Liver (tissue), 9 donors: ENCODE results near the gene PCBP2. TPM values are rescaled to one million over a fixed set of nuclear protein-coding genes. Genes with fewer than 3 reads are reported as not detected.

Experiments
- DNase-seq: peaks from one replicate; pipeline ENCODE4 v3.0.0-alpha.2; 2017; ENCODE audit warnings: low spot score
- H3K27ac ChIP-seq, 2 donors: one replicate each; pipeline ENCODE4 v1.7.0; 2013; ENCODE audit warnings: inconsistent platforms in 2 of 2, low read length in 2 of 2, control low read depth in 1 of 2, low read depth in 1 of 2, mild to moderate bottlenecking in 1 of 2
- H3K27me3 ChIP-seq, 4 donors: one replicate each; pipeline versions ENCODE4 v1.6.1 to v1.7.0; 2013; ENCODE audit warnings: low read length in 3 of 4, inconsistent platforms in 1 of 4, mild to moderate bottlenecking in 1 of 4, moderate library complexity in 1 of 4; ENCODE audit not compliant: control insufficient read depth in 4 of 4, insufficient read depth in 4 of 4
- H3K36me3 ChIP-seq, 4 donors: one replicate each; pipeline versions ENCODE4 v1.6.1 to v1.7.0; 2013; ENCODE audit warnings: low read length in 3 of 4, mild to moderate bottlenecking in 3 of 4, low read depth in 1 of 4, moderate library complexity in 1 of 4; ENCODE audit not compliant: control insufficient read depth in 4 of 4, insufficient read depth in 3 of 4
- H3K4me1 ChIP-seq, 4 donors: one replicate each; pipeline versions ENCODE4 v1.6.1 to v1.7.0; 2013; ENCODE audit warnings: low read length in 3 of 4, mild to moderate bottlenecking in 3 of 4, moderate library complexity in 1 of 4; ENCODE audit not compliant: control insufficient read depth in 4 of 4, insufficient read depth in 4 of 4
- H3K4me3 ChIP-seq, 3 donors: one replicate each; pipeline versions ENCODE4 v1.6.1 to v1.7.0; 2013; ENCODE audit warnings: low read length in 3 of 3, control low read depth in 1 of 3, low read depth in 1 of 3, mild to moderate bottlenecking in 1 of 3
- H3K9ac ChIP-seq, 2 donors: one replicate each; pipeline ENCODE4 v1.7.0; 2013; ENCODE audit warnings: low read length in 2 of 2, mild to moderate bottlenecking in 2 of 2, moderate library complexity in 2 of 2, control low read depth in 1 of 2, low read depth in 1 of 2
- H3K9me3 ChIP-seq, 4 donors: one replicate each; pipeline versions ENCODE4 v1.6.1 to v1.7.0; 2013; ENCODE audit warnings: low read length in 3 of 4; ENCODE audit not compliant: control insufficient read depth in 4 of 4
- EGR1 ChIP-seq, 2 donors: IDR thresholded peaks; 2 replicates each; pipeline ENCODE4 v1.6.1; 2016 to 2018; ENCODE audit warnings: antibody characterized with exemption in 2 of 2, low read depth in 2 of 2
- FOXA1 ChIP-seq: IDR thresholded peaks from 2 replicates; pipeline ENCODE4 v1.6.1; 2016; ENCODE audit warnings: antibody characterized with exemption
- FOXA2 ChIP-seq: IDR thresholded peaks from 2 replicates; pipeline ENCODE4 v1.6.1; 2016; ENCODE audit warnings: antibody characterized with exemption
- GABPA ChIP-seq, 2 donors: IDR thresholded peaks in 1 of 2; conservative IDR thresholded peaks in 1 of 2; 2 replicates each; pipeline ENCODE4 v1.6.1; 2016; ENCODE audit warnings: antibody characterized with exemption in 2 of 2, mild to moderate bottlenecking in 1 of 2, moderate library complexity in 1 of 2
- HNF4A ChIP-seq, 2 donors: conservative IDR thresholded peaks; 2 replicates each; pipeline ENCODE4 v1.6.1; 2016; ENCODE audit warnings: antibody characterized with exemption in 2 of 2, mild to moderate bottlenecking in 2 of 2
- HNF4G ChIP-seq: IDR thresholded peaks from 2 replicates; pipeline ENCODE4 v1.6.1; 2016; ENCODE audit warnings: antibody characterized with exemption
- JUND ChIP-seq, 2 donors: IDR thresholded peaks; 2 replicates each; pipeline ENCODE4 v1.6.1; 2016; ENCODE audit warnings: antibody characterized with exemption in 2 of 2
- NR2F2 ChIP-seq: IDR thresholded peaks from 2 replicates; pipeline ENCODE4 v1.6.1; 2016; ENCODE audit warnings: antibody characterized with exemption
- RAD21 ChIP-seq, 2 donors: IDR thresholded peaks; 2 replicates each; pipeline ENCODE4 v1.6.1; 2016; ENCODE audit warnings: antibody characterized with exemption in 2 of 2, mild to moderate bottlenecking in 2 of 2
- RXRA ChIP-seq, 2 donors: IDR thresholded peaks; 2 replicates each; pipeline ENCODE4 v1.6.1; 2017 to 2018; ENCODE audit warnings: antibody characterized with exemption in 2 of 2, mild to moderate bottlenecking in 1 of 2
- SP1 ChIP-seq: IDR thresholded peaks from 2 replicates; pipeline ENCODE4 v1.6.1; 2018; ENCODE audit warnings: antibody characterized with exemption, mild to moderate bottlenecking
- TAF1 ChIP-seq: conservative IDR thresholded peaks from 2 replicates; pipeline ENCODE4 v1.6.1; 2016; ENCODE audit warnings: antibody characterized with exemption, mild to moderate bottlenecking
- YY1 ChIP-seq: IDR thresholded peaks from 2 replicates; pipeline ENCODE4 v1.6.1; 2016; ENCODE audit warnings: antibody characterized with exemption, mild to moderate bottlenecking
- WGBS: extraction: QIAGEN DNeasy Blood & Tissue Kit; methylation state at CpG from one replicate; pipeline ENCODE4 v1.1.7; 2013; 5-methylcytosine and 5-hydroxymethylcytosine counted together
- polyA plus RNA-seq, 2 donors: library from polyadenylated mRNA; stranded (reverse) in 1 of 2; unstranded in 1 of 2; fragments of 200-250 nt in 1 of 2; fragments of >200 nt in 1 of 2; fragmentation: Nextera tagmentation in 1 of 2; extraction: Ambion mirVana in 1 of 2; gene quantifications; one replicate each; pipeline versions ENCODE4 v1.2.1 to v1.2.3, GENCODE V29; 2013 to 2015
- total RNA-seq, 2 donors: library from RNA; depleted of rRNA; stranded (reverse); fragments of >200 nt; gene quantifications; one replicate each; pipeline ENCODE4 v1.2.3, GENCODE V29; 2014
- TF ChIP-seq, protein P1 (sequence below): fragments of 150-350 bp; IDR thresholded peaks from 2 replicates; pipeline ENCODE4 v1.5.1; 2017; ENCODE audit warnings: improper control_type of control experiment, low read depth, low read length; ENCODE audit not compliant: missing input control
- TF ChIP-seq, protein P2 (sequence below): IDR thresholded peaks from 2 replicates; pipeline ENCODE4 v1.6.1; 2016; ENCODE audit warnings: antibody characterized with exemption, mild to moderate bottlenecking
- TF ChIP-seq, protein P3 (sequence below): IDR thresholded peaks from 2 replicates; pipeline ENCODE4 v1.6.1; 2016; ENCODE audit warnings: antibody characterized with exemption
- TF ChIP-seq, protein P4 (sequence below): IDR thresholded peaks from 2 replicates; pipeline ENCODE4 v1.6.1; 2016; ENCODE audit warnings: antibody characterized with exemption
- TF ChIP-seq, protein P5 (sequence below): IDR thresholded peaks from 2 replicates; pipeline ENCODE4 v1.6.1; 2016; ENCODE audit warnings: antibody characterized with exemption
- donor health status: healthy.
- donor health status: healthy.
- donor health status: healthy.
- donor health status: healthy.
- donor health status: healthy.

The PCBP2 gene
- total and polyA plus RNA-seq, 4 donors, result 130 to 377 (median 223) TPM

DNA sequence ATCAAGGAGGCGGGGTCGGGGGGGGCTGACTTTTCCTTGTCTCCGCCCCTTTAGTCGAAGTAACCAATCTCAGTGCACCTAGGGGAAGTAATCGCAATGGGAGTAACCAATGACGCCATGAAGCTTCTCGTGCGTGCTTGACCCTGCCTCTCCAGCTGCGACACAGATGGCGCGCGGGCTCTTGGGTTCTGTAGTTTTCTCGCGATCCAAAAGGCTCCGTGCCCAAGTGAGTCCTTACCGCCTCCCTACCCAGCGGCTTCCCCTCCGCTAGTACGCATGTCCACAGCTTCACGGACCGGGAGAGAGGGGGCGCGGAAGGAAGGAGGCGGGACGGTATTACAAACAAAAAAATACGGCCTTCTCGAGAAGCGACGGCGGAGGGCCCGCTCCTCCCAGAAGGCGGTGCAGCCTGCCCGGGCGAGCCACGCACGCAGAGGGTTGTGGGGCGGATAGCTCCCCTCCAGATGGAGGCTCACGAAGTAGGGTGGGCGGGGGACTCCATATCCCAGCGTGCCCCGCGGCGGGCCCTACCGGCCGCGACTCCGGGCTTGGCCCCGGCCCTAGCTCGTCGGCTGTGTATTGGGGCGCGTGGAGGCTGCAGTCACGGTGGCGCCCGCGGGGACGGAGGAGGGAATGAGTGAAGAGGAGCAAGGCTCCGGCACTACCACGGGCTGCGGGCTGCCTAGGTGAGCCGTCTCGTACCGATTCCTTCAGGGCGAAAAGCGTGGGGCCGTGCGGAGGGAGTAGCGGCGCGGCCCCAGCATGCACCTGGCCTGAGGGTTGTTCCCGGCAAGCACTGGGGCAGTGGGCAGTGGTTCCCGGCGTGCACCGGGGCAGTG is 49.1 kb downstream of the PCBP2 start, which contains the start of gene TARBP2:
Gene TARBP2 (plus strand): TSS at position 508 of the 839 bp plus-strand sequence. CDS start 126 bp downstream, at position 634.
- H3K27ac ChIP-seq, result peak within 1 kb of the TSS; percentile 98 to 99
- no peaks in the 10 kb centered on the region for H3K9me3 ChIP-seq
- H3K4me1 ChIP-seq, result peaks cover 5 to 33% (median 21%) of the 10 kb centered on the region in 4 donors
- peaks cover 0 to 7% (median 1%) of the 10 kb centered on the region in 4 donors for H3K36me3 ChIP-seq
- peak in 1 of 2 donors; percentile 22 for TF ChIP-seq GABPA (IDR thresholded peaks at IDR 0.05 in 1 of 2, conservative IDR thresholded peaks at IDR 0.05 in 1 of 2)
- no peak for TF ChIP-seq HNF4G
- peak in 1 of 2 donors; percentile 4 for TF ChIP-seq HNF4A (conservative IDR thresholded peaks at IDR 0.05)
- TF ChIP-seq RXRA (IDR thresholded peaks at IDR 0.05), result peak; percentile 13 to 53
- TF ChIP-seq RAD21 (IDR thresholded peaks at IDR 0.05), result no peak
- TF ChIP-seq JUND (IDR thresholded peaks at IDR 0.05), result peak; percentile 14 to 76
- TF ChIP-seq EGR1 (IDR thresholded peaks at IDR 0.05; ENCODE audit: low read depth in 2 of 2), result peak in 1 of 2 donors; percentile 44
- no peak for TF ChIP-seq FOXA2
- TF ChIP-seq FOXA1, result no peak
- TF ChIP-seq, protein P1, sequence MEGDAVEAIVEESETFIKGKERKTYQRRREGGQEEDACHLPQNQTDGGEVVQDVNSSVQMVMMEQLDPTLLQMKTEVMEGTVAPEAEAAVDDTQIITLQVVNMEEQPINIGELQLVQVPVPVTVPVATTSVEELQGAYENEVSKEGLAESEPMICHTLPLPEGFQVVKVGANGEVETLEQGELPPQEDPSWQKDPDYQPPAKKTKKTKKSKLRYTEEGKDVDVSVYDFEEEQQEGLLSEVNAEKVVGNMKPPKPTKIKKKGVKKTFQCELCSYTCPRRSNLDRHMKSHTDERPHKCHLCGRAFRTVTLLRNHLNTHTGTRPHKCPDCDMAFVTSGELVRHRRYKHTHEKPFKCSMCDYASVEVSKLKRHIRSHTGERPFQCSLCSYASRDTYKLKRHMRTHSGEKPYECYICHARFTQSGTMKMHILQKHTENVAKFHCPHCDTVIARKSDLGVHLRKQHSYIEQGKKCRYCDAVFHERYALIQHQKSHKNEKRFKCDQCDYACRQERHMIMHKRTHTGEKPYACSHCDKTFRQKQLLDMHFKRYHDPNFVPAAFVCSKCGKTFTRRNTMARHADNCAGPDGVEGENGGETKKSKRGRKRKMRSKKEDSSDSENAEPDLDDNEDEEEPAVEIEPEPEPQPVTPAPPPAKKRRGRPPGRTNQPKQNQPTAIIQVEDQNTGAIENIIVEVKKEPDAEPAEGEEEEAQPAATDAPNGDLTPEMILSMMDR, result no peak
- peak; percentile 26 for TF ChIP-seq TAF1
- TF ChIP-seq, protein P2, sequence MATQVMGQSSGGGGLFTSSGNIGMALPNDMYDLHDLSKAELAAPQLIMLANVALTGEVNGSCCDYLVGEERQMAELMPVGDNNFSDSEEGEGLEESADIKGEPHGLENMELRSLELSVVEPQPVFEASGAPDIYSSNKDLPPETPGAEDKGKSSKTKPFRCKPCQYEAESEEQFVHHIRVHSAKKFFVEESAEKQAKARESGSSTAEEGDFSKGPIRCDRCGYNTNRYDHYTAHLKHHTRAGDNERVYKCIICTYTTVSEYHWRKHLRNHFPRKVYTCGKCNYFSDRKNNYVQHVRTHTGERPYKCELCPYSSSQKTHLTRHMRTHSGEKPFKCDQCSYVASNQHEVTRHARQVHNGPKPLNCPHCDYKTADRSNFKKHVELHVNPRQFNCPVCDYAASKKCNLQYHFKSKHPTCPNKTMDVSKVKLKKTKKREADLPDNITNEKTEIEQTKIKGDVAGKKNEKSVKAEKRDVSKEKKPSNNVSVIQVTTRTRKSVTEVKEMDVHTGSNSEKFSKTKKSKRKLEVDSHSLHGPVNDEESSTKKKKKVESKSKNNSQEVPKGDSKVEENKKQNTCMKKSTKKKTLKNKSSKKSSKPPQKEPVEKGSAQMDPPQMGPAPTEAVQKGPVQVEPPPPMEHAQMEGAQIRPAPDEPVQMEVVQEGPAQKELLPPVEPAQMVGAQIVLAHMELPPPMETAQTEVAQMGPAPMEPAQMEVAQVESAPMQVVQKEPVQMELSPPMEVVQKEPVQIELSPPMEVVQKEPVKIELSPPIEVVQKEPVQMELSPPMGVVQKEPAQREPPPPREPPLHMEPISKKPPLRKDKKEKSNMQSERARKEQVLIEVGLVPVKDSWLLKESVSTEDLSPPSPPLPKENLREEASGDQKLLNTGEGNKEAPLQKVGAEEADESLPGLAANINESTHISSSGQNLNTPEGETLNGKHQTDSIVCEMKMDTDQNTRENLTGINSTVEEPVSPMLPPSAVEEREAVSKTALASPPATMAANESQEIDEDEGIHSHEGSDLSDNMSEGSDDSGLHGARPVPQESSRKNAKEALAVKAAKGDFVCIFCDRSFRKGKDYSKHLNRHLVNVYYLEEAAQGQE, result peak; percentile 5
- TF ChIP-seq SP1, result peak; percentile 84
- peak; percentile 89 for TF ChIP-seq YY1
- TF ChIP-seq, protein P3, sequence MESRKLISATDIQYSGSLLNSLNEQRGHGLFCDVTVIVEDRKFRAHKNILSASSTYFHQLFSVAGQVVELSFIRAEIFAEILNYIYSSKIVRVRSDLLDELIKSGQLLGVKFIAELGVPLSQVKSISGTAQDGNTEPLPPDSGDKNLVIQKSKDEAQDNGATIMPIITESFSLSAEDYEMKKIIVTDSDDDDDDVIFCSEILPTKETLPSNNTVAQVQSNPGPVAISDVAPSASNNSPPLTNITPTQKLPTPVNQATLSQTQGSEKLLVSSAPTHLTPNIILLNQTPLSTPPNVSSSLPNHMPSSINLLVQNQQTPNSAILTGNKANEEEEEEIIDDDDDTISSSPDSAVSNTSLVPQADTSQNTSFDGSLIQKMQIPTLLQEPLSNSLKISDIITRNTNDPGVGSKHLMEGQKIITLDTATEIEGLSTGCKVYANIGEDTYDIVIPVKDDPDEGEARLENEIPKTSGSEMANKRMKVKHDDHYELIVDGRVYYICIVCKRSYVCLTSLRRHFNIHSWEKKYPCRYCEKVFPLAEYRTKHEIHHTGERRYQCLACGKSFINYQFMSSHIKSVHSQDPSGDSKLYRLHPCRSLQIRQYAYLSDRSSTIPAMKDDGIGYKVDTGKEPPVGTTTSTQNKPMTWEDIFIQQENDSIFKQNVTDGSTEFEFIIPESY, result peak; percentile 64
- TF ChIP-seq, protein P4, sequence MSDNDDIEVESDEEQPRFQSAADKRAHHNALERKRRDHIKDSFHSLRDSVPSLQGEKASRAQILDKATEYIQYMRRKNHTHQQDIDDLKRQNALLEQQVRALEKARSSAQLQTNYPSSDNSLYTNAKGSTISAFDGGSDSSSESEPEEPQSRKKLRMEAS, result no peak
- TF ChIP-seq, protein P5, sequence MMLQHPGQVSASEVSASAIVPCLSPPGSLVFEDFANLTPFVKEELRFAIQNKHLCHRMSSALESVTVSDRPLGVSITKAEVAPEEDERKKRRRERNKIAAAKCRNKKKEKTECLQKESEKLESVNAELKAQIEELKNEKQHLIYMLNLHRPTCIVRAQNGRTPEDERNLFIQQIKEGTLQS, result no peak
- no peak for TF ChIP-seq NR2F2
- H3K9ac ChIP-seq, result peak within 1 kb of the TSS; percentile 92 to 100
- peak within 1 kb of the TSS; percentile 74 to 91 (median 80) for H3K4me3 ChIP-seq
- WGBS, result under 1% methylated on average over 74 of the region's 74 CpGs
- peak; percentile 98 for DNase-seq
- H3K27me3 ChIP-seq, result no peaks in the 10 kb centered on the region
